Fibroblast of villous mesenchyme (primary cell): ENCODE results near the gene ERN2. TPM values are rescaled to one million over a fixed set of nuclear protein-coding genes. Genes with fewer than 3 reads are reported as not detected.
"Not testable (repeated sequence)": the region's sequence is repeated elsewhere in the genome, so short reads cannot be mapped to it uniquely, and the experiment has no call there.

Experiments
- DNase-seq: peaks from one replicate; pipeline ENCODE4 v3.0.0-alpha.2; 2010; ENCODE audit warnings: low read depth
- H3K4me3 ChIP-seq: 2 replicates; pipeline ENCODE4 v1.5.1; 2011; ENCODE audit warnings: low read depth, mild to moderate bottlenecking, low read length
- total RNA-seq: library from RNA; depleted of rRNA; stranded (reverse); fragments of >200 nt; gene quantifications from 2 replicates; pipeline ENCODE4 v1.2.3, GENCODE V29; 2012
- TF ChIP-seq, protein P1 (sequence below): IDR thresholded peaks from 2 replicates; pipeline ENCODE4 v1.5.1; 2012; ENCODE audit warnings: low read depth, mild to moderate bottlenecking, low read length; ENCODE audit not compliant: insufficient read depth

ERN2 gene
- total RNA-seq, 1 donor, result 0.43 TPM

DNA sequence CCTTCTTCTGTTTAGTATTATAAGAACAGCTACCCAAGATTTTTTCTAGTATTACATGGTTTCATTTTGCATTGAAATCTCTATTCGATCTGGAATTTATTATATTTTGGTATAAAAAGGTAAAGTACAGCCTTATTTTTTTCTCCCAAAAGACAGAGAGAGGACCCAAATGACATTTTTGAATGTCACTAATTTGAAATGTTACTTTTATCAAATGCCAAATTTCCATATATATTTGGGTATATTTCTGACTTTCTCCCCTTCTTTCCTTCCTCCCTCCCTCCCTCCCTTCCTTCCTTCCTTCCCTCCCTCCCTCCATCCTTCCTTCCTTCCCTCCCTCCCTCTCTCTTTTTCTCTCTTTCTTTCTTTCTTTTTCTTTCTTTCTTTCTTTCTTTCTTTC, 35.6 kb upstream of the ERN2 start:
- no peak for DNase-seq
- TF ChIP-seq, protein P1, sequence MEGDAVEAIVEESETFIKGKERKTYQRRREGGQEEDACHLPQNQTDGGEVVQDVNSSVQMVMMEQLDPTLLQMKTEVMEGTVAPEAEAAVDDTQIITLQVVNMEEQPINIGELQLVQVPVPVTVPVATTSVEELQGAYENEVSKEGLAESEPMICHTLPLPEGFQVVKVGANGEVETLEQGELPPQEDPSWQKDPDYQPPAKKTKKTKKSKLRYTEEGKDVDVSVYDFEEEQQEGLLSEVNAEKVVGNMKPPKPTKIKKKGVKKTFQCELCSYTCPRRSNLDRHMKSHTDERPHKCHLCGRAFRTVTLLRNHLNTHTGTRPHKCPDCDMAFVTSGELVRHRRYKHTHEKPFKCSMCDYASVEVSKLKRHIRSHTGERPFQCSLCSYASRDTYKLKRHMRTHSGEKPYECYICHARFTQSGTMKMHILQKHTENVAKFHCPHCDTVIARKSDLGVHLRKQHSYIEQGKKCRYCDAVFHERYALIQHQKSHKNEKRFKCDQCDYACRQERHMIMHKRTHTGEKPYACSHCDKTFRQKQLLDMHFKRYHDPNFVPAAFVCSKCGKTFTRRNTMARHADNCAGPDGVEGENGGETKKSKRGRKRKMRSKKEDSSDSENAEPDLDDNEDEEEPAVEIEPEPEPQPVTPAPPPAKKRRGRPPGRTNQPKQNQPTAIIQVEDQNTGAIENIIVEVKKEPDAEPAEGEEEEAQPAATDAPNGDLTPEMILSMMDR, result no peak
- H3K4me3 ChIP-seq, result no peak overlapping the region

DNA sequence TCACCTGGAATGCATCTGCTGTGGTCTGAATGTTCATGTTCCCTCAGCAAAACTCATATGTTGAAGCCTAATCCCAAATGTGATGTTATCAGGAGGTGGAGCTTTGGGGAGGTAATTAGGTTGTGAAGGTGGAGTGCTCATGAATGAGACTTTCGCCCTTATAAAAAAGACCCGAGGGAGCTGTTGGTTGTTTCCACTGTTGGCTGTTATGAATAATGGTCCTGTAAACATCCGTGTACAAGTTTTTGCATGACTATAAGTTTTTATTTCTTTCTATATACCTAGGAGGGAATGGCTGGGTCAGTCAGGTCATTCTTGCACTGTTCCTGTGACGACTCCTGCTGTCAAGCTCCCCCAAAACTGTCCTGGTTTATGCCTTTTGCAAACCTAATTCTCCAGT, 32.2 kb upstream of the ERN2 start:
- H3K4me3 ChIP-seq, result no peak overlapping the region
- no peak for DNase-seq
- TF ChIP-seq, protein P1, result no peak

DNA sequence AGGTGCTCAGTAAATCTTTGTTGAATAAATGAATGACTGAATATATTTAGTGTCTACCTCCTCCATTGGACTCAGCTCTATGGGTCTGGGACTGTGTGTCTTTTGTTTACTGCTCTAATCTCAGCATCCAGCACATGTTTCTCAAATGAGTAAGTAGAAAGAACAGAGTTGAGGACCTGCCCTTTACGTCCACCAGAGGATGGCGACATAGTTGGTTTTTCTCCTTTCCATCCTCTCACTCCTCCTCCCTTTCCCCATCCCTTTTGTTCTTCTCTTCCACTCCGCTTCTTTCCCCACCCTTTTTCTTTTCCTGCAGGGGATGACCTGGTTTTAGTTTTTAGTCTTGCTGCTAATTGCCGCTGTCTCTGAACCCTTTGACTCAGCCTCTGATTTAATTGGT, 29.7 kb upstream of the ERN2 start:
- DNase-seq, result no peak
- TF ChIP-seq, protein P1, result no peak
- H3K4me3 ChIP-seq, result no peak overlapping the region

DNA sequence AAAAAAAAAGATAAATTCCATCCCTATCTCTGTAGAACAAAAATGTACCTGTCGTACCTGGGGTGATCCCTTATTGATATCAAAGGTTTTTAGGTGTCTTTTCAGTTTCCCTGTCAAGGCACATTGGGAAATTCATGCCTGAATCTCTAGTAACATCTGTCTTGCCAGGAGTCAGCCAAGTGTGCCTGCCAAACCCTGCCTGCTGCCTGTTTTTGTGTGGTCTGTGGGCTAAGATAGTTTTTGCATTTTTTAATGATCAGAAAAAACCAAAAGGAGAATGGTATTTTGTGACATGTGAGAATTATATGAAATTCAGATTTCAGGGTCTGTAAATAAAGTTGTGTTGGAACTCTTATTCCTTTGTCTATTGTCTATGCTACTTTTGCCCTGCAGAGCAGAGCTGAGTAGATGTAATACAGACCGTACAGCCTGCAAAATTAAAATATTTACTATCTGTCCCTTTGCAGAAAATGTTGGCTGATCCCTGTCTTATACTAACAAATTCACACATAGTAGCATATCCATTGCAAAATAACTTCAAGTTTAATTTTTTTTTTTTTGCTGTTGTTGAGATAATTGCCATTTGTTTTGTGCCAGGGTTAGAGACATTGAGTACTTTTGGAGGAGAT, 28.8 kb upstream of the ERN2 start:
- no peak overlapping the region for H3K4me3 ChIP-seq
- DNase-seq, result no peak
- TF ChIP-seq, protein P1, result no peak

DNA sequence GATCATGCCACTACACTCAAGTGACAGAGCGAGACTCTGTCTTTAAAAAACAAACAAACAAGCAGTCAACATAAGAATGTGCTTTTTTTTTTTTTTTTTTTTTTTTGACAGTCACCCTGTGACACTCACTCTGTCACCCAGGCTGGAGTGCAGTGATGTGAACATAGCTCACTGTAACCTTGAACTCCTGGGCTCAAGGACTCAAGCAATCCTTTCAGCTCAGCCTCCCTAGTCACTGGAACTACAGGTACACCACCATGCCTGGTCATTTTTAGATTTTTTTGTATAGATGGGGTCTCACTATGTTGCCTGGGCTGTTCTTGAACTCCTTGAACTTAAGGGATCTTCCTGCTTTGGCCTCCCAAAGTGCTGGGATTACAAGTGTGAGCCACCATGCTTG, 26.5 kb upstream of the ERN2 start:
- TF ChIP-seq, protein P1, result no peak
- no peak overlapping the region for H3K4me3 ChIP-seq
- DNase-seq, result no peak

DNA sequence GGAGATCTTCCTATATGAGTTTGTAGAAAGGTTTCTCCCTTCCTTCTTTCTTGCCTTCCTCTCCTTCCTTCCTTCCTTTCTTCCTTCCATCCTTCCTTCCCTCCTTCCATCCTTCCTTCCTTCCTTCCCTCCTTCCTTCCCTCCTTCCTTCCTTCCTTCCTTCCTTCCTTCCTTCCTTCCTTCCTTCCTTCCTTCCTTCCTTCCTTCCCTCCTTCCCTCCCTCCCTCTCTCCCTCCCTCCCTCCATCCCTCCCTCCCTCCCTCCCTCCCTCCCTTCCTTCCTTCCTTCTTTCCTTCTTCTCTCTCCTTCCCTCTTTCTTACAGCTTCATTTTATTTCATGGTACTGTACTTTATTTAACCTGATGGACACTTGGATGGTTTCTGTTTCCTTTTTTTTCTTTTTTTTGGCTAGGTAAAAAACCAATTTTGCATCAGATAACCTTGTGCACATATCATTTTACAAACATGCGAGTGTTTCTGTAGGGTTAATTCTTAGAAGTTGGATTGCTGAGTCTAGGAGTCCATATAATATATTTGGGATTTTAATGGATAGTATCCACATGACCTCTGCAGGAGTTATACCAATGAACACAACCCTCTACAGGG, 24.5 kb upstream of the ERN2 start:
- DNase-seq, H3K4me3 ChIP-seq: not testable (repeated sequence)

DNA sequence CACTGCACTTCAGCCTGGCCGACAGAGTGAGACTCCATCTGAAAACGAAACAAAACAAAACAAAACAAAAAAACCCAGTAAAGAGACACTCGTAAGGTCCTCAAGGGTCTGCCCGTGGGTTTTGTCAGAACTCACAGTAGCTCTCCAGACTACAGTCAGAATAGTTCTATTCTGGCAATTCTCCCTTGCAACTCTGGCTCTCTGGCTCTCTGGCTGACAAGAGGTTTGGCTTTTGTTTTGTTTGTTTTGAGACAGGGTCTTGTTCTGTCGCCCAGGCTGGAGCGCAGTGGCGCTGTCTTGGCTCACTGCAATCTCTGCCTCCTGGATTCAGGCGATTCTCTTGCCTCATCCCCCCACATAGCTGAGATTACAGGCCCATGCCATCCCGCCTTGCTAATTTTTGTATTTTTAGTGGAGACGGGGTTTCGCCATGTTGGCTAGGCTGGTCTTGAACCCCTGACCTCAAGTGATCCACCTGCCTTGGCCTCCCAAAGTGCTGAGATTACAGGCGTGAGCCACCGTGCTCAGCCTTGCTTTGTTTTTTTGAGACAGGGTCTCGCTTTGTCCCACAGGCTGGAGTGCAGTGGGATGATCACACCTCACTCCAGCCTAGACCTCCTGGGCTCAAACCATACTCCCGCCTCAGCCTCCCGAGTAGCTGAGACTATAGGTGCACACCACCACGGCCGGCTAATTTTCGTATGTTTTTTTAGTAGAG, 21.3 kb upstream of the ERN2 start:
- no peak for DNase-seq
- H3K4me3 ChIP-seq, result no peak overlapping the region
- TF ChIP-seq, protein P1, result no peak
